GM12875 (cell line): ENCODE results near the gene SUSD6.

Source experiments
- H3K4me3 ChIP-seq: one replicate; pipeline ENCODE4 v1.5.1; 2011; ENCODE audit warnings: low read depth, low read length, control low read depth
- CTCF ChIP-seq: IDR thresholded peaks from 2 replicates; pipeline ENCODE4 v1.5.1; 2011; ENCODE audit warnings: low read depth, mild to moderate bottlenecking, control low read depth, inconsistent platforms, low read length, moderate library complexity, borderline replicate concordance; ENCODE audit not compliant: insufficient read depth

SUSD6 gene

GRCh38 chr14:69699748-69700303, 88.4 kb downstream of the SUSD6 start:
- no peak overlapping the region for H3K4me3 ChIP-seq
- no peak for TF ChIP-seq CTCF

- no peak for TF ChIP-seq CTCF
- no peak overlapping the region for H3K4me3 ChIP-seq
Observed at GRCh38 chr14:69700575-69700974, 89.2 kb downstream of the SUSD6 start.

- H3K4me3 ChIP-seq: no peak overlapping the region
- no peak for TF ChIP-seq CTCF
Observed at GRCh38 chr14:69701291-69701690, 89.9 kb downstream of the SUSD6 start.

- TF ChIP-seq CTCF: no peak
- no peak overlapping the region for H3K4me3 ChIP-seq
Observed at GRCh38 chr14:69701857-69702256, 90.5 kb downstream of the SUSD6 start.

GRCh38 chr14:69703047-69704039, 91.9 kb downstream of the SUSD6 start:
- TF ChIP-seq CTCF: no peak
- no peak overlapping the region for H3K4me3 ChIP-seq

GRCh38 chr14:69704319-69704718, 92.9 kb downstream of the SUSD6 start:
- no peak for TF ChIP-seq CTCF

GRCh38 chr14:69705706-69706105, 94.3 kb downstream of the SUSD6 start:
- TF ChIP-seq CTCF: no peak
- H3K4me3 ChIP-seq: no peak overlapping the region

More at GRCh38 chr14:69704319-69704718, 92.9 kb downstream of the SUSD6 start:
- H3K4me3 ChIP-seq: no peak overlapping the region
